Astrocyte (in vitro differentiated cells and primary cell): ENCODE data around the gene LMNB1. TPM values are rescaled to one million over a fixed set of nuclear protein-coding genes. Genes with fewer than 3 reads are reported as not detected.

Source experiments
- DNase-seq: peaks from one replicate; pipeline ENCODE4 v3.0.0-alpha.2; 2010; ENCODE audit warnings: low read depth
- FAIRE-seq: peaks from 2 replicates; lab custom pipeline; 2011; peaks lifted over from hg19 to GRCh38; lab: Jason Lieb, UNC
- H2AFZ ChIP-seq: 2 replicates; pipeline ENCODE4 v1.6.0; 2012; ENCODE audit warnings: low read depth, low read length, inconsistent platforms
- H3K27ac ChIP-seq: 2 replicates; pipeline ENCODE4 v1.5.1; 2011; ENCODE audit warnings: low read depth, low read length, inconsistent platforms
- H3K27me3 ChIP-seq: 2 replicates; pipeline ENCODE4 v1.6.0; 2011; ENCODE audit warnings: low read length, inconsistent platforms; ENCODE audit not compliant: insufficient read depth
- H3K36me3 ChIP-seq: 2 replicates; pipeline ENCODE4 v1.5.1; 2011; ENCODE audit warnings: low read length, inconsistent platforms; ENCODE audit not compliant: insufficient read depth
- H3K4me1 ChIP-seq: 2 replicates; pipeline ENCODE4 v1.5.1; 2011; ENCODE audit warnings: low read length, inconsistent platforms; ENCODE audit not compliant: insufficient read depth
- H3K4me2 ChIP-seq: 2 replicates; pipeline ENCODE4 v1.6.0; 2012; ENCODE audit warnings: low read length, inconsistent platforms
- H3K4me3 ChIP-seq: 2 replicates; pipeline ENCODE4 v1.5.1; 2011; ENCODE audit warnings: low read depth, mild to moderate bottlenecking, low read length, inconsistent platforms; ENCODE audit not compliant: insufficient read depth
- H3K79me2 ChIP-seq: 2 replicates; pipeline ENCODE4 v1.6.0; 2012; ENCODE audit warnings: mild to moderate bottlenecking, low read length, inconsistent platforms; ENCODE audit not compliant: insufficient read depth
- H3K9ac ChIP-seq: 2 replicates; pipeline ENCODE4 v1.6.0; 2012; ENCODE audit warnings: mild to moderate bottlenecking, low read length, inconsistent platforms
- H3K9me3 ChIP-seq: 2 replicates; pipeline ENCODE4 v1.5.1; 2012; ENCODE audit warnings: low read depth, mild to moderate bottlenecking, low read length, inconsistent platforms; ENCODE audit not compliant: insufficient read depth
- H4K20me1 ChIP-seq: 2 replicates; pipeline ENCODE4 v1.6.0; 2012; ENCODE audit warnings: low read length, inconsistent platforms; ENCODE audit not compliant: insufficient read depth
- H3K27ac Mint-ChIP-seq: one replicate; pipeline ENCODE4 v1.8.0; 2021; ENCODE audit warnings: mild to moderate bottlenecking, mixed read lengths; ENCODE audit not compliant: unreplicated experiment
- H3K27me3 Mint-ChIP-seq: one replicate; pipeline ENCODE4 v1.8.0; 2021; ENCODE audit warnings: low read depth, mixed read lengths; ENCODE audit not compliant: unreplicated experiment
- H3K36me3 Mint-ChIP-seq: one replicate; pipeline ENCODE4 v1.8.0; 2021; ENCODE audit warnings: low read depth, mixed read lengths; ENCODE audit not compliant: unreplicated experiment
- H3K4me1 Mint-ChIP-seq: one replicate; pipeline ENCODE4 v1.8.0; 2021; ENCODE audit warnings: low read depth, mixed read lengths; ENCODE audit not compliant: unreplicated experiment
- H3K4me3 Mint-ChIP-seq: one replicate; pipeline ENCODE4 v1.8.0; 2021; ENCODE audit warnings: mild to moderate bottlenecking, moderate library complexity, mixed read lengths; ENCODE audit not compliant: unreplicated experiment
- H3K9me3 Mint-ChIP-seq: one replicate; pipeline ENCODE4 v1.8.0; 2021; ENCODE audit warnings: mild to moderate bottlenecking, mixed read lengths; ENCODE audit not compliant: unreplicated experiment
- CTCF ChIP-seq: IDR thresholded peaks from 2 replicates; pipeline ENCODE4 v1.5.1; 2011; ENCODE audit warnings: low read depth, mild to moderate bottlenecking, inconsistent platforms, low read length, moderate library complexity; ENCODE audit not compliant: insufficient read depth
- EZH2 ChIP-seq: IDR thresholded peaks from 2 replicates; pipeline ENCODE4 v1.6.1; 2012; ENCODE audit warnings: mild to moderate bottlenecking, low read length, inconsistent platforms; ENCODE audit not compliant: insufficient read depth
- total RNA-seq: library from RNA; stranded (reverse); gene quantifications from 2 replicates; pipeline ENCODE4 v1.2.1, GENCODE V29; 2021

LMNB1 gene
- total RNA-seq, 1 donor from 2014 or later = 12.7 TPM

GRCh38 chr5:126854526-126855110, 77.7 kb downstream of the LMNB1 start:
- Mint-ChIP-seq H3K9me3 (no peaks in the 10 kb centered on the region), H3K27me3 (no peaks in the 10 kb centered on the region), H3K27ac (no peak overlapping the region), H3K4me1 (peaks cover 10% of the 10 kb centered on the region), H3K4me3 (no peak overlapping the region), H3K36me3 (no peaks in the 10 kb centered on the region)
- no peaks in the 10 kb centered on the region for H3K36me3 ChIP-seq
- DNase-seq (no peak), FAIRE-seq (no peak)
- no peak overlapping the region for H3K4me2 ChIP-seq
- H3K4me3 ChIP-seq = no peak overlapping the region
- no peaks in the 10 kb centered on the region for H4K20me1 ChIP-seq
- no peak overlapping the region for H3K27ac ChIP-seq
- no peaks in the 10 kb centered on the region for H3K27me3 ChIP-seq
- H3K9me3 ChIP-seq = no peaks in the 10 kb centered on the region
- no peak overlapping the region for H2AFZ ChIP-seq
- no peak for TF ChIP-seq CTCF
- no peak for TF ChIP-seq EZH2
- no peaks in the 10 kb centered on the region for H3K79me2 ChIP-seq
- H3K9ac ChIP-seq = no peak overlapping the region
- H3K4me1 ChIP-seq = peaks cover 18% of the 10 kb centered on the region

GRCh38 chr5:126855266-126855665, 78.3 kb downstream of the LMNB1 start:
- Histone ChIP-seq H3K4me2 (no peak overlapping the region), H3K36me3 (no peaks in the 10 kb centered on the region), H3K79me2 (no peaks in the 10 kb centered on the region), H3K9me3 (no peaks in the 10 kb centered on the region), H3K9ac (no peak overlapping the region), H2AFZ (no peak overlapping the region), H3K27ac (no peak overlapping the region), H3K27me3 (no peaks in the 10 kb centered on the region), H4K20me1 (no peaks in the 10 kb centered on the region), H3K4me1 (peaks cover 18% of the 10 kb centered on the region), H3K4me3 (no peak overlapping the region)
- TF ChIP-seq CTCF = no peak
- TF ChIP-seq EZH2 = no peak
- peaks cover 10% of the 10 kb centered on the region for H3K4me1 Mint-ChIP-seq
- no peaks in the 10 kb centered on the region for H3K27me3 Mint-ChIP-seq
- FAIRE-seq (no peak), DNase-seq (no peak)
- H3K36me3 Mint-ChIP-seq = no peaks in the 10 kb centered on the region
- H3K9me3 Mint-ChIP-seq = no peaks in the 10 kb centered on the region
- H3K27ac Mint-ChIP-seq = no peak overlapping the region
- no peak overlapping the region for H3K4me3 Mint-ChIP-seq
